Mesodermal cell (in vitro differentiated cells): ENCODE measurements around the gene SLC22A1.
"Not testable (repeated sequence)": the region's sequence is repeated elsewhere in the genome, so short reads cannot be mapped to it uniquely, and the experiment has no call there.

Source experiments
- H3K27ac ChIP-seq: 2 replicates; pipeline ENCODE4 v1.7.0; 2013; ENCODE audit warnings: mild to moderate bottlenecking, low read depth, low read length, moderate library complexity; ENCODE audit not compliant: severe bottlenecking
- H3K36me3 ChIP-seq: 2 replicates; pipeline ENCODE4 v1.7.1; 2013; ENCODE audit warnings: mild to moderate bottlenecking, low read length, moderate library complexity; ENCODE audit not compliant: control insufficient read depth, insufficient read depth
- H3K4me1 ChIP-seq: one replicate; pipeline ENCODE4 v1.7.1; 2013; ENCODE audit warnings: mild to moderate bottlenecking, low read length; ENCODE audit not compliant: insufficient read depth, control insufficient read depth, poor library complexity, severe bottlenecking
- H3K4me3 ChIP-seq: 2 replicates; pipeline ENCODE4 v1.7.0; 2013; ENCODE audit warnings: low read length, control low read depth, mild to moderate bottlenecking; ENCODE audit not compliant: insufficient read depth, poor library complexity, severe bottlenecking; ENCODE audit errors: extremely low read depth
- H3K9me3 ChIP-seq: 2 replicates; pipeline ENCODE4 v1.7.1; 2013; ENCODE audit warnings: mild to moderate bottlenecking, low read length, moderate library complexity; ENCODE audit not compliant: control insufficient read depth
- WGBS, 2 experiments: methylation state at CpG; one replicate each; pipeline ENCODE4 v1.1.5; 2013; ENCODE audit warnings: missing lambda C conversion rate in 2 of 2; ENCODE audit not compliant: insufficient coverage in 2 of 2; 5-methylcytosine and 5-hydroxymethylcytosine counted together

Gene SLC22A1

GRCh38 chr6:160140493-160140892 is 18.9 kb downstream of the SLC22A1 start:
- 90 to 100% methylated on average over 1 to 2 of the region's 3 CpGs for WGBS, 2 experiments
- not testable (repeated sequence) for H3K4me1 ChIP-seq, H3K27ac ChIP-seq, H3K9me3 ChIP-seq, H3K36me3 ChIP-seq, H3K4me3 ChIP-seq

GRCh38 chr6:160141001-160141726 is 19.5 kb downstream of the SLC22A1 start:
- Histone ChIP-seq H3K4me3 (no peak overlapping the region), H3K9me3 (no peaks in the 10 kb centered on the region), H3K36me3 (no peaks in the 10 kb centered on the region), H3K27ac (no peak overlapping the region), H3K4me1 (no peaks in the 10 kb centered on the region)
- WGBS, 2 experiments = 92 to 100% methylated on average over 2 to 3 of the region's 5 CpGs

- H3K36me3 ChIP-seq = no peaks in the 10 kb centered on the region
- H3K4me1 ChIP-seq = no peaks in the 10 kb centered on the region
- H3K27ac ChIP-seq = no peak overlapping the region
- H3K4me3 ChIP-seq = no peak overlapping the region
- 90 to 99% methylated on average over 6 of the region's 8 CpGs for WGBS, 2 experiments
- no peaks in the 10 kb centered on the region for H3K9me3 ChIP-seq
Observed at GRCh38 chr6:160142115-160142715, 20.6 kb downstream of the SLC22A1 start.

GRCh38 chr6:160146454-160147145 is 25.0 kb downstream of the SLC22A1 start:
- Histone ChIP-seq H3K9me3 (no peaks in the 10 kb centered on the region), H3K36me3 (no peaks in the 10 kb centered on the region), H3K4me1 (no peaks in the 10 kb centered on the region), H3K27ac (no peak overlapping the region), H3K4me3 (no peak overlapping the region)
- 94 to 100% methylated on average over 2 to 3 of the region's 6 CpGs for WGBS, 2 experiments

GRCh38 chr6:160147146-160147536 is 25.5 kb downstream of the SLC22A1 start:
- H3K4me1 ChIP-seq = no peaks in the 10 kb centered on the region
- WGBS, 2 experiments = 97 to 100% methylated on average over 2 of the region's 3 CpGs
- H3K36me3 ChIP-seq = no peaks in the 10 kb centered on the region
- no peaks in the 10 kb centered on the region for H3K9me3 ChIP-seq
- no peak overlapping the region for H3K4me3 ChIP-seq
- no peak overlapping the region for H3K27ac ChIP-seq

GRCh38 chr6:160154471-160154870 is 32.9 kb downstream of the SLC22A1 start:
- Histone ChIP-seq H3K9me3 (no peaks in the 10 kb centered on the region), H3K36me3 (no peaks in the 10 kb centered on the region), H3K4me1 (no peaks in the 10 kb centered on the region), H3K27ac (no peak overlapping the region), H3K4me3 (no peak overlapping the region)
- 91% methylated on average over 3 of the region's 3 CpGs; no CpG with 5 or more reads in 1 of the 2 experiments for WGBS, 2 experiments

- H3K27ac ChIP-seq = no peak overlapping the region
- no peaks in the 10 kb centered on the region for H3K9me3 ChIP-seq
- no peaks in the 10 kb centered on the region for H3K36me3 ChIP-seq
- 100% methylated on average over 1 of the region's 1 CpG; no CpG with 5 or more reads in 1 of the 2 experiments for WGBS, 2 experiments
- no peaks in the 10 kb centered on the region for H3K4me1 ChIP-seq
- no peak overlapping the region for H3K4me3 ChIP-seq
Observed at GRCh38 chr6:160156842-160157241, 35.2 kb downstream of the SLC22A1 start.

GRCh38 chr6:160160450-160160849 is 38.8 kb downstream of the SLC22A1 start:
- Histone ChIP-seq H3K9me3 (no peaks in the 10 kb centered on the region), H3K36me3 (no peaks in the 10 kb centered on the region), H3K4me3 (no peak overlapping the region), H3K4me1 (no peaks in the 10 kb centered on the region), H3K27ac (no peak overlapping the region)
- WGBS, 2 experiments = 90 to 92% methylated on average over 4 to 5 of the region's 6 CpGs

- no peaks in the 10 kb centered on the region for H3K36me3 ChIP-seq
- H3K9me3 ChIP-seq = peaks cover 2% of the 10 kb centered on the region
- no peak overlapping the region for H3K4me3 ChIP-seq
- no peak overlapping the region for H3K27ac ChIP-seq
- H3K4me1 ChIP-seq = no peaks in the 10 kb centered on the region
- 92 to 93% methylated on average over 13 to 14 of the region's 15 CpGs for WGBS, 2 experiments
Observed at GRCh38 chr6:160160929-160161646, 39.5 kb downstream of the SLC22A1 start.

- H3K4me3 ChIP-seq = no peak overlapping the region
- H3K4me1 ChIP-seq = no peaks in the 10 kb centered on the region
- H3K36me3 ChIP-seq = no peaks in the 10 kb centered on the region
- 77 to 91% methylated on average over 4 to 5 of the region's 5 CpGs for WGBS, 2 experiments
- peaks cover 3% of the 10 kb centered on the region for H3K9me3 ChIP-seq
- no peak overlapping the region for H3K27ac ChIP-seq
Observed at GRCh38 chr6:160161647-160161986, 40.0 kb downstream of the SLC22A1 start.
